GM19397 (cell line): ENCODE data around the gene TNNI3.
"Not testable (repeated sequence)": the region's sequence is repeated elsewhere in the genome, so short reads cannot be mapped to it uniquely, and the experiment has no call there.

Experiments
- ATAC-seq: cut with Tn5 transposase; IDR thresholded peaks from one replicate; pipeline ENCODE4 v1.9.1; 2021; ENCODE audit warnings: mild to moderate bottlenecking, moderate library complexity; ENCODE audit not compliant: unreplicated experiment

The TNNI3 gene

GRCh38 chr19:55114566-55115145 is 42.9 kb downstream of the TNNI3 start:
- ATAC-seq, result no peak

GRCh38 chr19:55113570-55114039 is 43.9 kb downstream of the TNNI3 start:
- no peak for ATAC-seq

DNA sequence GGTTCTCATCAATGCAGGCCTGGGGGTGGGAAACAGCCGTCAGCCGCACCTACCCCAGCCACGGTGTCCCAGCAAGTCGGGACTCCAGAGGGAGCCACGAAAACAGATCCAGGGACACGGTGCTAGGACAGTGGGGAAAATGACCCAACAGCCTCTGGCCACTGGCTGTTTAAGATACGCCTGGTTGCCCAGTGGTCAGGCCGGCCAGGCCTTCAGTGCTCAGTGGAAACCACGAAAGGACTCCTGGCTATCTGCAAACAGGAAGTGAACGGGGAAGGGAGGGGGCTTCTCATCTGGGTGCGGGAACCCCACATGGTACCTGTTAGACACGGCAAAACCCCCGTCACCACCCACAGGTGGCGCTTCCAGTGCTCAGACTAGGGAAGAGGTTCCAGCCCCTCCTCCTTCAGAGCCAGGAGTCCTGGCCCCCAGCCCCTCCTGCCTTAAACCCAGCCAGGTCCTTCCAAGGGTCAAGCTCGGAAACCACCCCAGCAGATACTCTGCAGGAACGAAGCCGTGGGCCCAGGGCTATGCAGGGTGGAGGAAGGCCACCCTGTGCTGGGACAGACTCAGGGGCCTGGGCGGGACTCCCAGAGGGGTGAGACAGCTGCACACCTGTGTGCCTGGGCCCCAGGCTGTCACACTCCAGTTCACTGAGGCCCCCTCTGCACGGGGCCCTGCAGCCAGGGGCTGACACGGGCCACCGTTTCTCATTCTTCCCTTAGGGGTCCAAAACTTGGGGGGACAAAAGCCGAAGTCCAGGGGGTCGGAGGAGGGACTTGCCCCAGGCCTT is 44.6 kb downstream of the TNNI3 start:
- no peak for ATAC-seq

GRCh38 chr19:55112246-55112776 is 45.2 kb downstream of the TNNI3 start:
- ATAC-seq, result no peak

GRCh38 chr19:55111238-55111831 is 46.2 kb downstream of the TNNI3 start:
- ATAC-seq, result no peak

- no peak for ATAC-seq
These were observed 47.8 kb downstream of the TNNI3 start for GRCh38 chr19:55109527-55110291.

DNA sequence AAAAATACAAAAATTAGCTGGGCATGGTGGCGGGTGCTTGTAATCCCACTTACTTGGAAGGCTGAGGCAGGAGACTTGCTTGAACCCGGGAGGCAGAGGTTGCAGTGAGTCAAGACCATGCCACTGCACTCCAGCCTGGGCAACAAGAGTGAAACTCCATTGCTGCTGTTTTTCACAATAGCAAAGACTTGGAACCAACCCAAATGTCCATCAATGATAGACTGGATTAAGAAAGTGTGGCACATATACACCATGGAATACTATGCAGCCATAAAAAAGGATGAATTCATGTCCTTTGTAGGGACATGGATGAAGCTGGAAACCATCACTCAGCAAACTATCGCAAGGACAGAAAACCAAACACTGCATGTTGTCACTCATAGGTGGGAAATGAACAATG is 50.3 kb downstream of the TNNI3 start:
- not testable (repeated sequence) for ATAC-seq

DNA sequence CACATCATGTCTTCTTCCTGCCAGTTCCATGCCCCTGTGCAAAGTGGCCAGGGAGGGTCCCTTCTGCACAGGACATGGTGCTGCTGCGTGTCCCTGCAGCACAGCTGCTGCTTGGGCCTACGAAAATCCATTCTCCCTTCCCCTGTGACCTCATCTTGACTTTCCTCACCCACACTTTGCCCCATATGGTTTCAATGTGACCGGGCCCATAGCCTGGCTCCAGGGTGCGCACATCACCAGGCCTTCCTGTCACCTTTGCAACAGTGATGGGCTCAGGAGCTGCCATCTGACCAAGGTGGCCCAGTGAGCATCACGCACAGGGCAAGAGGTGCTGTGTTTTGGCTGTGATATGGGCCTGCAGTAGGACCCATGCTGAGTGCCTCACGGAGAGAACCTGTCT is 50.9 kb downstream of the TNNI3 start:
- ATAC-seq, result no peak

DNA sequence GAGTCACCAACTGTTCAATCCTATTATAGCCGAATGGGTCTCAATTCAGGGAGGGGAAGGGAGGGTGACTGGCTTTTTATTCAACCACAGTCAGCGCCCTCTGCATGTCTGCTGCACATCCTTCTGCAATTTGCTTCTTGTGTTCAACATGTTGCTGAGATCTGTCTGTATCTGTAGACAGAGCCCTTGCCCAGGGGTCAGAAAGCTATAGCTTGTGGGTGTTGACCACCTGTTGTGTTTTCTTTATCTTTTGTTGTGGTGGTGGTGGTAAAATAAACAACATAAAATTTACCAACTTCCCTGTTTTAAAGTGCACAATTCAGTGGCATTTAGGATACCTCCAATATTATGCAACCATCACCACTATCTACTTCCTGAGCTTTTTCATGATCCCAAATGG is 52.3 kb downstream of the TNNI3 start:
- ATAC-seq, result no peak

GRCh38 chr19:55103190-55103589 is 54.3 kb downstream of the TNNI3 start:
- no peak for ATAC-seq
